Activated naive CD4-positive, alpha-beta T cell treated with anti-CD3 and anti-CD28 coated beads, Interleukin-2, amount 50 U/mL, for 16 hours (primary cell): Measurements from ENCODE around the gene TOB1.
A peak's percentile ranks its signal among the peaks of the same experiment; 100 is the strongest.
"Not testable (repeated sequence)": the region's sequence is repeated elsewhere in the genome, so short reads cannot be mapped to it uniquely, and the experiment has no call there.

Experiments
- DNase-seq: peaks from one replicate; pipeline ENCODE4 v3.0.0-alpha.2; 2020

Gene TOB1

GRCh38 chr17:50898369-50899004, 32.3 kb upstream of the TOB1 start:
- no peak for DNase-seq

GRCh38 chr17:50894513-50894912, 28.4 kb upstream of the TOB1 start:
- DNase-seq = not testable (repeated sequence)

- DNase-seq = no peak
Observed at GRCh38 chr17:50893183-50893993, 27.2 kb upstream of the TOB1 start.

GRCh38 chr17:50892101-50892776, 26.1 kb upstream of the TOB1 start:
- DNase-seq = no peak

- no peak for DNase-seq
Observed at GRCh38 chr17:50891577-50891989, 25.4 kb upstream of the TOB1 start.

GRCh38 chr17:50890675-50891516, 24.7 kb upstream of the TOB1 start:
- DNase-seq = no peak

GRCh38 chr17:50889528-50890118, 23.5 kb upstream of the TOB1 start:
- no peak for DNase-seq

GRCh38 chr17:50887705-50888245, 21.6 kb upstream of the TOB1 start:
- DNase-seq = no peak

- no peak for DNase-seq
Observed at GRCh38 chr17:50884439-50885311, 18.5 kb upstream of the TOB1 start.

- no peak for DNase-seq
Observed at GRCh38 chr17:50883850-50884438, 17.8 kb upstream of the TOB1 start.

- DNase-seq = no peak
Observed at GRCh38 chr17:50882851-50883250, 16.7 kb upstream of the TOB1 start.

- DNase-seq = no peak
Observed at GRCh38 chr17:50881182-50881581, 15.0 kb upstream of the TOB1 start.

- no peak for DNase-seq
Observed at GRCh38 chr17:50879086-50879485, 12.9 kb upstream of the TOB1 start.

- DNase-seq = no peak
Observed at GRCh38 chr17:50877838-50878237, 11.7 kb upstream of the TOB1 start.

- DNase-seq = not testable (repeated sequence)
Observed at GRCh38 chr17:50877042-50877441, 10.9 kb upstream of the TOB1 start.

GRCh38 chr17:50875074-50875473, 8.9 kb upstream of the TOB1 start:
- no peak for DNase-seq

- DNase-seq = peak; percentile 51
Observed at GRCh38 chr17:50872710-50873424, 6.7 kb upstream of the TOB1 start.

GRCh38 chr17:50871898-50872297, 5.7 kb upstream of the TOB1 start:
- no peak for DNase-seq

GRCh38 chr17:50871364-50871763, 5.2 kb upstream of the TOB1 start:
- DNase-seq = no peak

- no peak for DNase-seq
Observed at GRCh38 chr17:50868602-50869001, 2.4 kb upstream of the TOB1 start.
